Hippocampal formation (tissue), 2 donors: Measurements from ENCODE around the gene BHLHE40.

Source experiments
- DNase-seq, 2 donors: peaks; one replicate each; lab custom pipeline; 2025; lab: John Stamatoyannopoulos, UW

BHLHE40 gene

GRCh38 chr3:5019411-5020241, 40.4 kb downstream of the BHLHE40 start:
- DNase-seq, result no peak

DNA sequence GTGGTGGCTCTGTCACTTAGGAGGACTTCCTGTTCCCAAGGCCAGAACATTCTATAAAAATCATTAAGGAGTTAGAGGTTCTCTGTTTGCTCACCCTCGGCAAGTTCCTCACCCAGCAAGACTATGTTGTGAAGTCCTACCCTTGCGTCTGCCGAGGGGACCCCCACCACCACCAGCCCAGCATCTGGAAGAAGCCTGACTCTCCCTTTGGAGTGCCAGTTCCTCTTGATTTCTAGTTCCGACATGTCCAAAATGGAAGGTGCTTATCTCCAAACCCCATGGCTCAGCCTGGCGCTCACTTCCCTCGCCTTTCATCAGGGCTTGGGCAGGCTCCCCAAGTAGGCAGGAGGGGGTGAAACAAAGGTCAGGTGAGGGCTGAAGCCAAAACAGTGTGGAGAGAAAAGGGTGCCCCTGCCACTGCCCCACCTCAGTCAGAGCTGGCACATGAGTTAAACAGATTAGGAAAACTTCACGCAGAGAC, 41.0 kb downstream of the BHLHE40 start:
- DNase-seq, result no peak

GRCh38 chr3:5021116-5022092, 42.2 kb downstream of the BHLHE40 start:
- no peak for DNase-seq

GRCh38 chr3:5022187-5022965, 43.1 kb downstream of the BHLHE40 start:
- DNase-seq, result no peak

DNA sequence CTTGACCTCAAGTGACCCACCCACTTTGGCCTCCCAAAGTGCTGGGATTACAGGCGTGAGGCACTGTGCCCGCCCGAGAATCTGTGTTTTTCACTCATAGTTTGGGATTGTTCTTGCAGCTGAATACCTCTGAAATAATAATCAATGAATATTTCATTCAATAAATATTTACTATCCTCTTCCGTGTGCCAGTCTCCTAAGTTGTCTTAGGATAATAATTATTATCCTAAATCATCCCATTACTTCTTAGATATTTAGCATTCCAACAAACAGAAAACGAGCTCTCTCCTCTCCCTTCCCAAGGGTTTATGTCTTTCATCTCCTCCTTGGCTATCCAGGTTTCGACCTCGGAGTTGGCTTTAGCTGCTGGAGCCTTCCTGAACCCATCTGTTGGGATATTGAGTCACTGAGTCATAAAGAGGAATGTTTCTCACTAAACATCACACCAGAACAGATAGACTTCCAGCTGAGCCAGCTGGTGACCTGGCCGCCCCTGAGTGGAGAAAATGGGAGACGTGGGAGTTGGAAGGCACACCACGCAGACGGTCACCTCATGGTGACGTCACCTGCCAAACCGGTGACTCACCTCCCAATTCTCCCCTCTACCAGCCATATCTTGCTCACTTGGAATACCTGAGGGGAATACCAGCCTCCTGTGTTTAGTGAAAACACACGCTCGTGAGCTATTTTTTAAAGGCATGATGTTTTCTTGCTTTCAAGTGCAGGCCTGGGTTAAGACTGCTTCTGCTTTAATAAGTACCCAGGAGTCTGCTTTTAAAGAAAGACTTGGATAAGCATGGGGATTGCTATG, 43.9 kb downstream of the BHLHE40 start:
- no peak for DNase-seq

DNA sequence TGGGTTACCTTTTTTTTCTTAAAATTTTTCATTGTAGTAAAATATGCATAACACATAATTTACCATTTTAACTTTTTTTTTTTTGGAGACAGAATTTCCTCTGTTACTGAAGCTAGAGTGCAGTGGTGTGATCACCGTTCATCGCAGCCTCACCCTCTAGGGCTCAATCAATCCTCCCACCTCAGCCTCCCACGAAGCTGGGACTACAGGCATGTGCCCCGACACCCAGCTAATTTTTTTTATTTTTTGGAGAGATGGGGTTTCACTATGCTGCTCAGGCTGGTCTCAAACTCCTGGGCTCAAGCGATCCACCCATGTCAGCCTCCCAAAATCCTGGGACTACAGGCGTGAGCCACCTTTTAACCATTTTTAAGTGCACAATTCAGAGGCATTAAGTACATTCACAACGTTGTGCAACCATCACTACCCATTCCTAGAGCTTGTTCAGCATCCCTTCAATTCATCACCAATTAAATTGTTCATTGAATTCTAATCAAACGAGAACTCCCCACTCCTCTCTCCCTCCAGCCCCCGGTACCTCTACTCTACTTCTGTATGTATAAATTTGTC, 44.6 kb downstream of the BHLHE40 start:
- DNase-seq, result no peak

DNA sequence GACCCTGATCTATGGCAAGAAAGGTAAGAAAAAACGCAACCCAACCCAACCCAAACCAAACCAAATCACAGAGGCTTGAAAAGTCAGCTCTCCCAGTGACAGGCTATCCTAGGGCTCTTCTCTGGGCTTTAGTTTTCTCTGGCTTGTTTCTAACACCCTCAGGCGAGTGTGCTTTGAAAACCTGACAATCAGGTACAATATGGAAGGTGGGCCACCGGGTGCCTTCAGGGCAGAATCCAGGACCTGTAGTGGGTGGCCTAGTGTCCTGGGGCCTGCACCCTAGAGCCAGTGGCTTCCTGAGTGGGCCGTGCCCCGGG, 46.8 kb downstream of the BHLHE40 start:
- no peak for DNase-seq

- no peak for DNase-seq
Observed at GRCh38 chr3:5029715-5030114, 50.5 kb downstream of the BHLHE40 start.

GRCh38 chr3:5030152-5030551, 50.9 kb downstream of the BHLHE40 start:
- DNase-seq, result no peak

- no peak for DNase-seq
Observed at GRCh38 chr3:5032844-5033243, 53.6 kb downstream of the BHLHE40 start.
